DOHH2 (cell line): ENCODE results near the gene CD36.

Source experiments
- CTCF ChIP-seq: fragments of 200-600 bp; sonication (generic); IDR thresholded peaks from one replicate; pipeline ENCODE4 v1.5.1; 2014; ENCODE audit warnings: antibody characterized with exemption, mild to moderate bottlenecking, low read depth, low read length; ENCODE audit not compliant: poor library complexity, severe bottlenecking
- EZH2phosphoT487 ChIP-seq: fragments of 200-600 bp; sonication (generic); IDR thresholded peaks from 2 replicates; pipeline ENCODE4 v1.6.1; 2017; ENCODE audit warnings: borderline replicate concordance, mild to moderate bottlenecking, antibody characterized with exemption, low read length, moderate library complexity, mixed read lengths

GRCh38 chr7:80601999-80602398, 36.4 kb upstream of the CD36 start:
- TF ChIP-seq CTCF = no peak
- TF ChIP-seq EZH2phosphoT487 = no peak
